Measurements from ENCODE around the gene CAMK1D.

Gene CAMK1D

DNA sequence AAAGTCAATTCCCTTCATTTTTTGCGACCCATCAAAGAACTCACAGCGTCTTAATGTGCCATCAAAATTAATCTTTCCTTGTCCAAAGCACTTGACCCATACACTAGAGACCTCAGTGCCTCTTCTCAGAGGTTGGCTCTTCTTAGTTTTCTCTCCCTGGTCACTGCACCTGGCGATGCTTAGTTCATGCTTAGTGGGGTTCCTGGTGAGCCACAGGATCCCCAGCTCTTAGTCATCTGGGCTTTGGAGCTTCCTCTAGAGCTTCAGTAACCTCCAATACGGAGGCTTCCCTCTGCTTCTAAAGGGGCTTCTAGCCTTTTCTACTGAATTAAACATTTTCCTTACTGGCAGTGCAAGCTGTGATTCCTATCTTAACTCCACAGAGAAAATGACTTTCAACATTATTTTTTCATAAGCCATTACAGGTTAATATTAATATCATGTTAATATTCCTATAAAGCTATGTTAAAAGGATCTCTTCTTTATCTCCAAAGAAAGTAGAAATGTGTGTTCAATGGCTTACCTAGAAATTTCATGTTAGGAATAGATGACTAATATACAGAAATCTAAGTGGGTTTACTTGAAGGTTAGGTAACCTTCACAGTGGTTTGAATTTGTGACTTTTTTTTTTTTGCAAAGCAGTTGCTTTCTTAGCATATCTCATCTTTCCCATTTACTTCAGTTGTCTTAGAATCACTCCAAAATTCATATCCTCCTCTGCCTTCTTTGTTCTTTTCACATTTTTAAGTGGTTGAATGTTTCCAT is 295.2 kb downstream of the CAMK1D start:
- DNase-seq (ENCODE audit: low spot score): no peak
- no peak for FAIRE-seq

GRCh38 chr10:12645449-12645848 is 296.1 kb downstream of the CAMK1D start:
- no peak for DNase-seq (ENCODE audit: low spot score)
- no peak for FAIRE-seq

GRCh38 chr10:12649012-12649584 is 299.8 kb downstream of the CAMK1D start:
- FAIRE-seq: no peak
- DNase-seq (ENCODE audit: low spot score): no peak

DNA sequence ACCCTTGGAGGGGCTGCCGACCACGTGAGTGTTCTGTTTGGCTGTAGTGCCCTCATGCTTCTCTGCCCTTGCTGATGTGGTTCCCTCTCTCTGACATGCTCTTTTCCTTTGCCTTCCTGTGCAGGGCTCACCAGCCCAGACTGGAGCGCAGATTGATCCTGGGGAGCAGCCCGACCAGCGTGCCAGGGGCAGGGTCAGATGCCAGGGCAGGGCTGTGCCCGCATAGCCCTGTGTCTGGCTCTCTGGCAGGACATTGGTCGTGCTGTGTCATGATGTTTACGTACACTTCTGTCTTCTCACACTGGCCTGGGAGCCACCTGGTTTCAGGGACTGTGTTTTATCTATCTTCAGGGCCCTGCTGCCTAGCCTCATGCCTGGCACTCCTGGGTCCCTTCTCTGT is 300.8 kb downstream of the CAMK1D start:
- FAIRE-seq (no peak), DNase-seq (ENCODE audit: low spot score) (no peak)

DNA sequence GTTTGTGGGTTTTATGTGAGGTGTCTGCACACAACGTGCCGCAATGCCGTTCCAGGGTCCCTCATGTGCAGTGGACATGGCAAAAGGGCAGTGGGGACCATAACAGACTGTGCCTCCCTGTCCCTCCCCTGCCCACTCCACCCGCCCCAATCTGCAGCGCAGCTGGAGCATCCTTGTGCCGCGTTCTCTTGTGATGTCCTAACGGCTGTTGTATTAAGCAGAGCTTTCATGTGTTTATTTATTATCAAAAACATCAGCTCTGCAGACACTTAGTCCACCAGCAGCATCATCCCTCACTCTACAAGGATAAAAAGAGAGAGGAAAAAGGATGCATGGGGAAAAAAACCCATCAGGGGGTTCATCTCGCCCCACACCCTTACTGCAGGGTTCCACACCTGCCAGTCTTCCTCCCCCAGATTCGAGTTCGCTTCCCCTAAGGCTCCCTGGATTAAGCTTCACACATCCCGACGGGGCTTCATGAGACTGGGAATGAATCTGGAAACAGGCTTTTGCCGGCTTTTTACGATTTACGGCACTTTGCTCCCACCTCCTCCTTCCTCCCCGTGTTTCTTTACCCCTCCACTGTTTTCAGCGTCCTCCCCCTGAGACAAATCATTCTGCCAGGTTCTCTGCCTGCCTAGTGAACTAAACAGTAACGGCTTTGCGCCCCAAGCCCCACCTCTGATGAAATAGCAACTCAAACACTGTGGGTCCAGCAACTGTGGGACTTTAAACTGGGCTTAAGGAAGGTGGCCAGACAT is 301.4 kb downstream of the CAMK1D start:
- FAIRE-seq: no peak

DNA sequence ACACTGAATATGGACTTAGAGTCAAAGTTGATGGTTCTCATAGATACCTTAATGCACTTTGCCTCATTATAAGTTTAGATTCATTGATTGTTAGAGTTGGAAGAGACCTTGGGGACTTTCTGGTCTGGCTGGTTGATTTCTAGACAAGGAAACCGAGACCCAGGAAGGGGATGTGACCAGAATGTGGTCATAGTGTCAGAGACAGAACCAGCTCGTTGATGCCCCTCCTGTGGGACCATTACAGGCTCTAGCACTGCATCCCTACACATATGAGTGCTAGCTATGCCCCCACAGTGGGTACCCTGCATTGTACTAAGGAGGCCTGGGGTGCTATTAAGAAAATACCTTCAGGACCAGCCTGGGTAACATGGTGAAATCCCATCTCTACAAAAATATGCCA is 306.6 kb downstream of the CAMK1D start:
- DNase-seq (ENCODE audit: low spot score) (no peak), FAIRE-seq (no peak)

More for the DNA sequence above, 301.4 kb downstream of the CAMK1D start:
- no peak for DNase-seq (ENCODE audit: low spot score)

GRCh38 chr10:12656518-12657142 is 307.3 kb downstream of the CAMK1D start:
- DNase-seq (ENCODE audit: low spot score) (peak; percentile 61), FAIRE-seq (peak; percentile 79)

GRCh38 chr10:12657489-12657888 is 308.1 kb downstream of the CAMK1D start:
- no peak for FAIRE-seq
- DNase-seq (ENCODE audit: low spot score): no peak

GRCh38 chr10:12658526-12658925 is 309.2 kb downstream of the CAMK1D start:
- DNase-seq (ENCODE audit: low spot score) (no peak), FAIRE-seq (no peak)

DNA sequence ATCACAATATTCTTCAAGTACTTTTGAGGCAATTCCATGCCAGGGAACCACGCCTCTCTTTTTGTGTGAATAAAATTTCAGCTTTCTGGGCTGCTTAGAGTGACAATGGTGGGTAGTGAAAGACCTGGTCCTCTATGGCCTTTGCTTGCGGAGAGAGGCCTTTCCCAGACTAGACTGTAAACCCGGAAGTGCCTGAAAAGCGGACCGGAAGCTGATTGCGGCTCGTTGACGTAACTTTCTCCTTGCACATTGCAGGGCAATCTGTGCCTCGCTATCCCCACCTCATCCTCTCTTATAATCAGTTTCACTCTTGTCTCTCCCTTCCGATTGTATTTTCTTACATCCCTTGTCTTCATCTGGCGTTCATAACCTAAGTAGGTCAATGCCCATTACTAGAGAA is 310.4 kb downstream of the CAMK1D start:
- DNase-seq (ENCODE audit: low spot score): no peak
- no peak for FAIRE-seq

DNA sequence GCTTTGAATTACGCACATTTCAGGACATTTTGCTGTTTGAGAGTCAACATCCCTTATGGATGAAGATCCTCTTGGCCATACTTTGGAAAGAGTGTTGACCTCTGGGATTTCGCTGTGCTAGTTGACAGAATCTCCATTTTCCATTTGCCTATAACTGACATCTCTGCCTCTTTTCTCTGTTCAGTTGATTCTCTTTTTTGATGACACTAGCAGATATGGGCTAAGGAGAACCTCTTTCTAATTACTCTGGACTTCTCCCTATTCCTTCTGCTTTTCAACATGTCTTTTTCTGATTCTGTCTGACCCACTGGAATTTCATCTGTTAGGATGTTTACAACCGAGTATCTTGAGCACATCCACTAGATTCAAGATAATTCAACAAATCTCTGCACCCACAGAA is 311.5 kb downstream of the CAMK1D start:
- DNase-seq (ENCODE audit: low spot score) (no peak), FAIRE-seq (no peak)

GRCh38 chr10:12661671-12662070 is 312.3 kb downstream of the CAMK1D start:
- no peak for DNase-seq (ENCODE audit: low spot score)
- no peak for FAIRE-seq

- DNase-seq (ENCODE audit: low spot score) (no peak), FAIRE-seq (no peak)
Observed at GRCh38 chr10:12663863-12664262, 314.5 kb downstream of the CAMK1D start.

DNA sequence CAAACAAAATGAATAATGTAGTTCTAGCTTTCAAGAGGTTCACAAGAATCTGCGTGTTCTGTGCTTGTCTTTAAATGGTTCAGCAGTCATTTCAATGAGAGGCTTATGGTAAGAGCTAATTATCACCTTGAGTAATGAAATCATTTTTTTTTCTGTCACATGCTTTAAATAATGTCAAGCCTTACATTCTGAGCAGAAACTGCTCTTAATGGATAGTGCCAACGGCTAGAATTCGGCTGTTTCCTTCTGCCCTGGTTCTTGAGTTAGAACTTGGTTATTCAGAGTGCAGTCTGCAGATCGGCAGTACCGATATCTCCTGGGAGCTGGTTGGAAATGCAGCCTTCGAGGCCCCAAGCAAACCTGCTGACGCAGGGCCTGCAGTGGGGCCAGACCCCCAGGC is 316.2 kb downstream of the CAMK1D start:
- FAIRE-seq: no peak

GRCh38 chr10:12667052-12667451 is 317.7 kb downstream of the CAMK1D start:
- DNase-seq (ENCODE audit: low spot score) (no peak), FAIRE-seq (no peak)

More for the DNA sequence above, 316.2 kb downstream of the CAMK1D start:
- DNase-seq (ENCODE audit: low spot score): no peak

GRCh38 chr10:12668634-12669033 is 319.3 kb downstream of the CAMK1D start:
- DNase-seq (ENCODE audit: low spot score): no peak
- no peak for FAIRE-seq

GRCh38 chr10:12670004-12670403 is 320.7 kb downstream of the CAMK1D start:
- FAIRE-seq (no peak), DNase-seq (ENCODE audit: low spot score) (no peak)

DNA sequence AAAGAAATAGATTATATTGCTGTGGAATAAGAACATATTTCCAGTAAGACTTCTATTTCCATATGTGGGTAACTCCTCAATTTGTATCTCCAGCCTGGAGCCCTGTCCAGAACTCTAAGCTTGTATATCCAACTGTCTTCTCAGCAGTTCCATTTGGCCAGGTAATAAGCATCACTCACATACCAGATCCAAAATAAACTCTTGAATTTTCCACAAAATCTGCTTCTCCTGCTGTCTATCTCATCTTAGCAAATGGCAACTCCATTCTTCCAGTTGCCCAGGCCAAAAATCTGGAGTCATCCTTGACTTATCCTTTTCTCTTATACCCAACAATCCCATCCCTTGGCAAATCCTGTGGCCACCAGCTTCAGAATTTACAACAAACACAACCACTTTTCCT is 325.8 kb downstream of the CAMK1D start:
- FAIRE-seq (no peak), DNase-seq (ENCODE audit: low spot score) (no peak)

DNA sequence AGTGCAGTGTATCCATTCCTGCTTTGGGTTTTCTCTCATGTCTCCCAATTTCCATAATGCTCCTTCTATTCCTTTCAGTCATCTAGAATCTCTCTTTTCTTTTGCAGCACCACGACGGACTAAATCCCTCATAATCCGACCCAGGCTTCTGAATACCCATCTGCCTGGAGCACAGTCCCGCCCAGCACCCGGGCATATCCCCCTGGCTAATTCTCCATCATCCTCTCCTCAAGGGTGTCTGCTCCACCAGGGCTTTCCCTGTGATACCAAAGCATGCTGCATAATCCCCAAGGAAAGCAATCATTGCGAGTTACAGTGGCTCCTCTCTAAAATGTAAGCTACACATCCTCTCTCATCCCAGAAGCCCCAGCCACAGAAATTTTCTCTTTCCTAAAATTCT is 330.3 kb downstream of the CAMK1D start:
- FAIRE-seq (no peak), DNase-seq (ENCODE audit: low spot score) (no peak)

DNA sequence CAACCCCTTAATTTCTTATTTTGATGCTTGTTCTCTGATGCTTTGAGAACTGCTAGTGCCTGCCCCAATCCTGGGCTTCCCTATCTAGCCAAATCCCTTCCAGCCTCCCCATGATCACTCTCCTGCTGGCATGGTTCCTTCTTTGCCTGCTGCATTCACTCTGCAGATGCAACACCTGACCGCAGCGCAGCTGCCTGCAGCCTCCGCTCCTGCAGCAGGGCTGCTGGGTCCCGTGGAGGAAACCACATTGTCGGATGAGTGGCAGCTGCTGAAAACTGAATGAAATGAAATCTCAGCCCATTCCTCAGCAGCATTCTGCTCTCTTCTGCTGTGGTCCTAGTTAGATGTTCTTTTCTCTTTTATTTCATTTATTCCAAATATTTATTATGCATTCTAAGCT is 331.9 kb downstream of the CAMK1D start:
- DNase-seq (ENCODE audit: low spot score) (no peak), FAIRE-seq (no peak)

DNA sequence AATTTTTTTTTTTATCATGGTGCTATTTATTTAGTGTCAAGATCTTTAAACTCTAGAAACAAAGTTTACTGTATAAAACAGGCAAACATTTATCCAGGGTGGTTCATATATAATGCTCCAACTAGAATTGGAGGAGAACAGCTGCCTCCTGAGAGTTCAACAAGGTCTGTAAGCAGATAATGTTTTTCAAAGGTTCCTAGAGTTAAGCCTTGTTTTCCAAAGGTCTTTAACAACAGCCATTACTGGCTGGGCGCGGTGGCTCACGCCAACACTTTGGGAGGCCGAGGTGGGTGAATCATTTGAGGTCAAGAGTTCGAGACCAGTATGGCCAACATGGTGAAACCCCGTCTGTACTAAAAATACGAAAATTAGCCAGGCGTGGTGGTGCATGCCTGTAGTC is 335.4 kb downstream of the CAMK1D start:
- FAIRE-seq (no peak), DNase-seq (ENCODE audit: low spot score) (no peak)
